Measurements from ENCODE around the gene C6orf47. TPM values are rescaled to one million over a fixed set of nuclear protein-coding genes. Genes with fewer than 3 reads are reported as not detected.

The C6orf47 gene
- total and polyA plus RNA-seq, 4 experiments from 2014 or later, result 15.8 to 39.9 (median 33.6) TPM

DNA sequence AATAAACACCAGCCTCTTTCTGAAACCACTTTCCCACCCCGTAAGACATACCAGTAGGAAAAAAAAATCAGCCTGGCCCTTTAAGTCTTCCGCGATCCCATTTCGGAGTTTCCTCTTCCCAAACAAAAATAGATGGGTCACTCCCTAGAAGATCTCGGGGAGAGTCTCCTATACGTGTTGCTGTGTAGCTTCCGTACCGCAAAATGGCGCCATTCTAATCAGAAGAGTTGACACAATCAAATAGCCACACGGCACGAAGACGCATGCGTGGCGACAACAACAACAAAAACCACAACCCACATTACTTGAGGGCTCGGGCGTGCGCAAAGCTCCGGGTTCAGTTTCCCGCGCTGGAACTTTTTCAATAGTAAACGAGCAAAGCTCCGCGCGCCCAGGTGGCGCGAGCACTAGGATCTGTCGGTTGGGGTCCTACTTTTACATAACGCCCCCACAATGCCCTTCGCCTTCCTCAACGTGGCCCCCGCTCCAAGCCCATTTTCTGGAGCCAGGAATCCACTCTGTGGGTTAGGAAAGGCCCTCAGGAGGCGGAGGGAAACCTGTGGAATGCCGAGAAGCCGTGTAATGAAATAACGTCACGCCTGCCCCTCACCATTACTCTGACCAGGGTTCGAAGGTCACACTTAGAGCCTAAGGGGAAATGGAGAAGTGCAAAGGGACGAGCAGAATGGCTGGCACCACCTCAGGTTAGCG, 4.4 kb upstream of the C6orf47 start, which contains the start of gene GPANK1:
Gene GPANK1, minus strand, starts transcription at position 208 of the 711 bp plus-strand sequence. CDS start 519 bp downstream, outside the sequence.
- Histone ChIP-seq H3K27me3 (ENCODE audit: insufficient read depth, low read length) (no peaks in the 10 kb centered on the region), H3K4me1 (ENCODE audit: insufficient read depth, low read length) (peaks cover 60% of the 10 kb centered on the region), H3K27ac (ENCODE audit: low read depth, low read length) (peak within 1 kb of the TSS; percentile 92), H3K36me3 (ENCODE audit: insufficient read depth, low read length) (peaks cover 40% of the 10 kb centered on the region), H3K4me3 (ENCODE audit: low read length in 2 of 2) (peak within 1 kb of the TSS; percentile 94 to 96), H3K9me3 (ENCODE audit: control insufficient read depth in 1 of 2, low read length in 2 of 2) (no peaks in the 10 kb centered on the region)
- Mint-ChIP-seq H3K27ac (peak within 1 kb of the TSS; percentile 94 to 100 (median 99)), H3K4me3 (peak within 1 kb of the TSS; percentile 89 to 100 (median 96)), H3K36me3 (peaks cover 39 to 66% of the 10 kb centered on the region in 2 donors), H3K9me3 (peaks cover 0 to 2% (median 0%) of the 10 kb centered on the region in 8 donors), H3K27me3 (no peaks in the 10 kb centered on the region), H3K4me1 (peaks cover 35 to 74% (median 52%) of the 10 kb centered on the region in 4 donors)
- ChIA-PET CTCF (ENCODE audit: partially characterized antibody) (interaction anchor here (0.7 to 4.6 kb wide), 6 partner anchors 11 to 142 kb away, joined by 3 to 28 read pairs (median 4); partner anchors contain the start of genes APOM, BAG6, LSM2 and LY6G5C), POLR2A (ENCODE audit: partially characterized antibody) (interaction anchor here (0.7 to 8.6 kb wide), 30 partner anchors 11 to 1611 kb away, joined by 3 to 269 read pairs (median 4); partner anchors contain the start of genes ABHD16A, APOM, BAG6 and DDX39B)
- peak; percentile 89 to 96 (median 91) for DNase-seq
- intact Hi-C loops (cut with micrococcal nuclease), result loop anchor here (1.0 to 10.0 kb wide), 13 partner anchors 13 to 1540 kb away; partner anchors contain the start of genes ABHD16A, AGPAT1, ATP6V1G2 and BAG6

DNA sequence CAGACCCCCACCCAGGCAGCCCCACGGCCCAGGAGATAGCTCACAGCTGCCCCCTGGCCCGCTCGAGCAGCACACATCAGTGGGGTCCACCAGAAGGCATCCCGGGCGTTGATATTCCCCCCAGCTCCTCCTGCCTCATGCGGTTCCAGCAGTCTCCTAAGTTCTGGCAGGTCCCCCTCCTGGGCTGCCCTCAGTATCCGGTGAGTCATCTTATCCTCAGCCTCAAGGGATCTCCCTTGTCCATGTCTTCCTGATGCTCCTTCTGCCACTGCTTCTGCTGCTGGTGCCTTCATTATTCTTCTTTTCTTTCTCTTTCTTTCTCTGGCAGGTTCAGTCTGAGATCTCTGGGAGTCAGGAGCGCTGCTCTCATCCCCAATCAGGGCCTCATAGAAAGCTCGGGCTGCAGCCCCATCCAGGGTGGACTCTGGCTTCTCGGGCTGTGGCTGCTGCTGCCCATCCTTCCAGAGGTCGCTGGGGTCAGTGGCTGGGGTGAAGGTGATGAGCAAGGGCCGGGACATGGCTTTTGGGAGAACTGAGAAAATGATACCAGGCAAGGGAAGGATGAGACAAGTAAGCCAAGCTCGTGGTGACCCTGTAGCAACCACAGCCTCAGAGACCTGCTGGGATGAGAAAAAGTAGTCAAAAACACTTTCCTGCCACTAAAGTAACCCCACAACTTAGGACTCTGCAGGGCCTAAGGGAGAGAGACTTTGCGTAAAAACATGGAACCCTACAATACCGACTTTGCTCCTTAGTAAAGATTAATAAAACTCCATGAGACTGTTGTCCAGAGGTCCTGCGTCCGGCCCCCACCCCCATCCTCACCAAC, 3.6 kb upstream of the C6orf47 start:
- H3K36me3 ChIP-seq (ENCODE audit: insufficient read depth, low read length), result peaks cover 32% of the 10 kb centered on the region
- peak overlapping the region; percentile 94 to 96 for H3K4me3 ChIP-seq (ENCODE audit: low read length in 2 of 2)
- no peaks in the 10 kb centered on the region for H3K27me3 Mint-ChIP-seq
- peak overlapping the region; percentile 89 to 100 (median 96) for H3K4me3 Mint-ChIP-seq
- peaks cover 33 to 64% of the 10 kb centered on the region in 2 donors for H3K36me3 Mint-ChIP-seq
- peak overlapping the region; percentile 94 to 100 (median 99) for H3K27ac Mint-ChIP-seq
- ChIA-PET CTCF (ENCODE audit: partially characterized antibody) (interaction anchor here (0.8 to 4.6 kb wide), 6 partner anchors 11 to 143 kb away, joined by 3 to 28 read pairs (median 4); partner anchors contain the start of genes APOM, BAG6, LSM2 and TNF), POLR2A (ENCODE audit: partially characterized antibody) (interaction anchor here (0.7 to 8.6 kb wide), 30 partner anchors 11 to 1612 kb away, joined by 3 to 269 read pairs (median 4); partner anchors contain the start of genes ABHD16A, APOM, BAG6 and DDX39B)
- peaks cover 0 to 2% (median 0%) of the 10 kb centered on the region in 8 donors for H3K9me3 Mint-ChIP-seq
- DNase-seq, result peak in 1 of 5 donors; percentile 58
- intact Hi-C loops (cut with micrococcal nuclease), result loop anchor here (2.0 to 10.0 kb wide), 5 partner anchors 17 to 1541 kb away; partner anchors contain the start of genes AGPAT1, ATP6V1G2, HSD17B8 and LY6G5C
- peaks cover 68% of the 10 kb centered on the region for H3K4me1 ChIP-seq (ENCODE audit: insufficient read depth, low read length)
- H3K27me3 ChIP-seq (ENCODE audit: insufficient read depth, low read length), result no peaks in the 10 kb centered on the region
- H3K9me3 ChIP-seq (ENCODE audit: control insufficient read depth in 1 of 2, low read length in 2 of 2), result no peaks in the 10 kb centered on the region
- H3K4me1 Mint-ChIP-seq, result peaks cover 39 to 82% (median 59%) of the 10 kb centered on the region in 4 donors
- H3K27ac ChIP-seq (ENCODE audit: low read depth, low read length), result peak overlapping the region; percentile 92

DNA sequence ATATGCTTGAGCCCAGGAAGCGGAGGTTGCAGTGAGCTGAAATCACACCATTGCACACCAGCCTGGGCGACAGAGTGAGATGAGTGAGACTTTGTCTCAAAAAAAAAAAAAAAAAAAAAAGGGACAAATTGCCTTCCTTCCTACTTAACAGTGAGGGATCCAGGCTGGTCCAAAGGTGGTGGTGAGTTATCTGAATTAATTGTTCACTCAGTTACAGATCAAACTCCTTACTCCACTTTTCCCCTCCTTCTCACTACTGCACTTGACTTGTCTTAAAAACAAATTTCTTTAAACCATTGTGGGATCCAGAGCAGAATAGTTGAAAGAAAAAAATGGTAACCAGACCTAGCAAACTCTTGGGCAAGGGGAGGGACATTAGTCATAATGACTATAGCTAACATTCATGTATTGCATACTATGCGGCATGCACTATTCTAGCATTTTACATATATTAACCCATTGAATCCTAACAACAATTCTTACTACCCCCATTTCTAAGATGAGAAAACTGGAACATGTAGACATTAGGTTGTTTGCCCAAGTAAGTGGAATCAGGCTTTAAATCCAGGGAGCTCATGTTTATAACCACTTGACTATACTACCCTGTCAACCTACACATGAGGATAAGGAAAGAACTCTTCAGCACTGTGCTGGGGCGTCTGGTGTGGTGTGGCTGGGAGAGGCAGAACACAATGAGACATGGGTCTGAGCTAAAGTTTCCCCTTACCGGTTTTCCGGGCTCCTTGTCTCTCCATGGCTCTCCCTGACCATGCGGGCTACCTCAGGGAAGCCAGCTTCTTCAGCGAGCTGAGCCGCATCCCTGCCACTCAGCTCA, 2.8 kb upstream of the C6orf47 start:
- peaks cover 0 to 2% (median 0%) of the 10 kb centered on the region in 8 donors for H3K9me3 Mint-ChIP-seq
- ChIA-PET POLR2A (ENCODE audit: partially characterized antibody) (interaction anchor here (0.7 to 8.6 kb wide), 11 partner anchors 10 to 172 kb away, joined by 3 to 269 read pairs (median 5); partner anchors contain the start of genes APOM, BAG6, DDX39B and HSPA1B), CTCF (ENCODE audit: partially characterized antibody) (interaction anchor here (1.0 to 4.6 kb wide), 4 partner anchors 10 to 88 kb away, joined by 3 to 28 read pairs (median 4); partner anchors contain the start of genes APOM, BAG6 and TNF)
- H3K4me3 ChIP-seq (ENCODE audit: low read length in 2 of 2), result peak overlapping the region; percentile 94 to 96
- peaks cover 26 to 57% of the 10 kb centered on the region in 2 donors for H3K36me3 Mint-ChIP-seq
- H3K27me3 ChIP-seq (ENCODE audit: insufficient read depth, low read length), result no peaks in the 10 kb centered on the region
- intact Hi-C loops (cut with micrococcal nuclease), result loop anchor here (10.0 kb wide), 1 partner anchor 1541 kb away; the partner anchor contains the start of genes HSD17B8, RING1, RXRB and SLC39A7
- H3K9me3 ChIP-seq (ENCODE audit: control insufficient read depth in 1 of 2, low read length in 2 of 2), result no peaks in the 10 kb centered on the region
- DNase-seq, result no peak
- H3K27ac ChIP-seq (ENCODE audit: low read depth, low read length), result peak overlapping the region; percentile 92
- peak overlapping the region; percentile 44 to 100 (median 98) for H3K27ac Mint-ChIP-seq
- H3K4me3 Mint-ChIP-seq, result peak overlapping the region; percentile 89 to 100 (median 96)
- H3K4me1 Mint-ChIP-seq, result peaks cover 45 to 90% (median 67%) of the 10 kb centered on the region in 4 donors
- peaks cover 24% of the 10 kb centered on the region for H3K36me3 ChIP-seq (ENCODE audit: insufficient read depth, low read length)
- no peaks in the 10 kb centered on the region for H3K27me3 Mint-ChIP-seq
- H3K4me1 ChIP-seq (ENCODE audit: insufficient read depth, low read length), result peaks cover 69% of the 10 kb centered on the region

DNA sequence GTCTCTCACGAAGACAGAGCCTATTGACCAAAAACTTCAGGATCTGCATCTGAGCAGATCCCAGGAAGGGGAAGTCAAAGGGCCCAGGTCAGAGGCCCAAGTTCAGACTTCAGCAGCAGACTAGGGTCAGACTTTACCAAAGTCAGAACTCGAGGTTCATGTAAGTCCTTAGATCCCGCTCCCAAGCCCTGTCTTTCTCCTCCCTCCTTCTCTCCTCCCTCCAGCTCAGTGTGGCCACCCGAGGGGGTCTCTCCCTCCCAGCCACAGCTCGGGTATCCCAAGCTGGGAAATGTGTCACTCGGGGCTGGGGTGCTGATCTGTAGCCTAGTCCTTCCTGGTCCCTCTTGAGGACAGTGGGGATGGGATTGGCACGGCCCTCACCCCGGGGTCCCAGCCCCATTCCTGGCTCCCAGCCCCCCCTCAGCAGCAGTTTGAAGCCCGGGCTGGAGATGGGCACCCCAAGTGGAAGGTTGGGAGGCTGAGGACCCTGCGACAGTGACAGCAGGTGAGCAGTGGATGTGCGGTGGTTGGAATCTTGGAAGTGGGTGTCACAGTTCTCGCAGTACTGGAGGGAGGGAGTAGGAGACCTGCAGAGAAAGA, 1.6 kb upstream of the C6orf47 start:
- peak overlapping the region in 6 of 8 donors; percentile 8 to 78 (median 46) for H3K4me3 Mint-ChIP-seq
- no peak for DNase-seq
- CTCF ChIA-PET (ENCODE audit: partially characterized antibody), result interaction anchor here (4.6 kb wide), 1 partner anchor 9 kb away, joined by 28 read pairs; the partner anchor contains the start of genes APOM and BAG6
- Histone ChIP-seq H3K9me3 (ENCODE audit: control insufficient read depth in 1 of 2, low read length in 2 of 2) (no peaks in the 10 kb centered on the region), H3K27ac (ENCODE audit: low read depth, low read length) (no peak overlapping the region), H3K4me1 (ENCODE audit: insufficient read depth, low read length) (peaks cover 69% of the 10 kb centered on the region), H3K36me3 (ENCODE audit: insufficient read depth, low read length) (peaks cover 17% of the 10 kb centered on the region), H3K27me3 (ENCODE audit: insufficient read depth, low read length) (no peaks in the 10 kb centered on the region), H3K4me3 (ENCODE audit: low read length in 2 of 2) (no peak overlapping the region)
- peaks cover 49 to 92% (median 68%) of the 10 kb centered on the region in 4 donors for H3K4me1 Mint-ChIP-seq
- POLR2A ChIA-PET (ENCODE audit: partially characterized antibody), result interaction anchor here (0.8 to 8.6 kb wide), 7 partner anchors 9 to 201 kb away, joined by 3 to 269 read pairs (median 9); partner anchors contain the start of genes APOM, BAG6, HSPA1B and NEU1
- peaks cover 0 to 2% (median 0%) of the 10 kb centered on the region in 8 donors for H3K9me3 Mint-ChIP-seq
- no peaks in the 10 kb centered on the region for H3K27me3 Mint-ChIP-seq
- peak overlapping the region in 5 of 7 donors; percentile 11 to 89 (median 77) for H3K27ac Mint-ChIP-seq
- intact Hi-C loops (cut with micrococcal nuclease), result loop anchor here (10.0 kb wide), 1 partner anchor 1543 kb away; the partner anchor contains the start of genes HSD17B8, RING1, RXRB and SLC39A7
- H3K36me3 Mint-ChIP-seq, result peaks cover 20 to 58% of the 10 kb centered on the region in 2 donors

DNA sequence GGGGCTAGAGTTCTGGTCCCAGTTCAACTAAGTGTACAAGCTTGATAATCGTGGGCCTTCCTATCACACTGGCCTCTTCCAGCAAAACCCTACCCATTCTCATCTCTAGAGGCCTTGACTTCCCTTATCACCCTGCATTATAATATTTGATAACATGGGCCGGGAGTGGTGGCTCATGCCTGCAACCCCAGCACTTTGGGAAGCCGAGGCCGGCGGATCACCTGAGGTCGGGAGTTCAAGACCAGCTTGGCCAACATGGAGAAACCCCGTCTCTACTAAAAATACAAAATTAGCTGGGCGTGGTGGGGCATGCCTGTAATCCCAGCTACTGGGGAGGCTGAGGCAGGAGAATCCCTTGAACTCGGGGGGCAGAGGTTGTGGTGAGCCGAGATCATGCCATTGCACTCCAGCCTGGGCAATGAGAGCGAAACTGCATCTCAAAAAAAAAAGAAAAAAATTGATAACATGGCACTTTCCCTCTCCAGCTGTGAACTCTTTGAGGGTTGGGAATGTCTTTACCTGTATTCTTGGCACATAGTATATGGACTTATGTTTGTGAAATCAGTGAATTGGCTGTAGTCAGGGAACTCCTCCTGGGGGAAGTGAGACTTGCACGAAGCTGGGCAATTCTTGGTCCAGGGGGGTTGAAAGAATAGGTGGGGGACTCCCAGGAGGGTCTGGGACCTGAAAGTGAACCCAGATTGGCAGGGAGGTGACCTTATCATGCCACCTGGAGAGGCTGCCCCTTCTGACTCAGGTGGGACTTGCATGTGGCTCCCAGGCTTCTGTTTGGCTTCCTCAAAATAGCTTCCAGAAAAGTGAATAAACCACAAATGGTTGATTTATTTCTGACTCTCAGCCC, 915 bp upstream of the C6orf47 start:
- POLR2A ChIA-PET (ENCODE audit: partially characterized antibody), result interaction anchor here (0.5 to 8.6 kb wide), 28 partner anchors 8 to 1310 kb away, joined by 3 to 269 read pairs (median 4); partner anchors contain the start of genes ABHD16A, APOM, BAG6 and CLIC1
- H3K4me3 Mint-ChIP-seq, result peak overlapping the region; percentile 86 to 93 (median 92)
- peaks cover 0 to 2% (median 0%) of the 10 kb centered on the region in 8 donors for H3K9me3 Mint-ChIP-seq
- no peaks in the 10 kb centered on the region for H3K27me3 Mint-ChIP-seq
- H3K27ac Mint-ChIP-seq, result peak overlapping the region; percentile 84 to 93 (median 89)
- Histone ChIP-seq H3K9me3 (ENCODE audit: control insufficient read depth in 1 of 2, low read length in 2 of 2) (no peaks in the 10 kb centered on the region), H3K27me3 (ENCODE audit: insufficient read depth, low read length) (no peaks in the 10 kb centered on the region), H3K36me3 (ENCODE audit: insufficient read depth, low read length) (peaks cover 13% of the 10 kb centered on the region), H3K27ac (ENCODE audit: low read depth, low read length) (peak overlapping the region; percentile 84), H3K4me1 (ENCODE audit: insufficient read depth, low read length) (peaks cover 64% of the 10 kb centered on the region), H3K4me3 (ENCODE audit: low read length in 2 of 2) (peak overlapping the region in 1 of 2 donors; percentile 83)
- intact Hi-C loops (cut with micrococcal nuclease), result loop anchor here (10.0 kb wide), 1 partner anchor 1543 kb away; the partner anchor contains the start of genes HSD17B8, RING1, RXRB and SLC39A7
- H3K4me1 Mint-ChIP-seq, result peaks cover 47 to 86% (median 67%) of the 10 kb centered on the region in 4 donors
- CTCF ChIA-PET (ENCODE audit: partially characterized antibody), result no interaction called here
- H3K36me3 Mint-ChIP-seq, result peaks cover 17 to 58% of the 10 kb centered on the region in 2 donors
- DNase-seq, result no peak
